Skeletal muscle satellite cell (primary cell): ENCODE results near the gene PLCG1.

ENCODE experiments used
- H3K27me3 ChIP-seq: 2 replicates; pipeline ENCODE4 v1.7.0; 2013; ENCODE audit warnings: low read length; ENCODE audit not compliant: control insufficient read depth, insufficient read depth
- H3K36me3 ChIP-seq: 2 replicates; pipeline ENCODE4 v1.7.0; 2013; ENCODE audit warnings: mild to moderate bottlenecking, control low read depth, low read length; ENCODE audit not compliant: insufficient read depth
- H3K4me1 ChIP-seq: 2 replicates; pipeline ENCODE4 v1.7.0; 2013; ENCODE audit warnings: low read length; ENCODE audit not compliant: control insufficient read depth, insufficient read depth
- H3K4me2 ChIP-seq: 2 replicates; pipeline ENCODE4 v1.7.0; 2013; ENCODE audit warnings: mild to moderate bottlenecking, low read length
- H3K4me3 ChIP-seq: 2 replicates; pipeline ENCODE4 v1.7.0; 2013; ENCODE audit warnings: low read length
- H3K9ac ChIP-seq: 2 replicates; pipeline ENCODE4 v1.7.0; 2013; ENCODE audit warnings: mild to moderate bottlenecking, low read depth, low read length, moderate library complexity
- H3K9me3 ChIP-seq: replicated peaks from 2 replicates; pipeline ENCODE4 v1.7.0; 2013; ENCODE audit warnings: mild to moderate bottlenecking, control low read depth, low read length

PLCG1 gene

GRCh38 chr20:41163821-41164220 is 26.5 kb downstream of the PLCG1 start:
- no peak overlapping the region for H3K9ac ChIP-seq
- H3K4me1 ChIP-seq: no peaks in the 10 kb centered on the region
- H3K27me3 ChIP-seq: no peaks in the 10 kb centered on the region
- peaks cover 81% of the 10 kb centered on the region for H3K36me3 ChIP-seq
- no peaks in the 10 kb centered on the region for H3K9me3 ChIP-seq
- H3K4me3 ChIP-seq: no peak overlapping the region
- H3K4me2 ChIP-seq: no peak overlapping the region

GRCh38 chr20:41165001-41165882 is 27.9 kb downstream of the PLCG1 start:
- H3K4me1 ChIP-seq: peaks cover 11% of the 10 kb centered on the region
- H3K4me3 ChIP-seq: no peak overlapping the region
- H3K9me3 ChIP-seq: no peaks in the 10 kb centered on the region
- H3K9ac ChIP-seq: no peak overlapping the region
- H3K4me2 ChIP-seq: no peak overlapping the region
- H3K27me3 ChIP-seq: no peaks in the 10 kb centered on the region
- H3K36me3 ChIP-seq: peaks cover 82% of the 10 kb centered on the region

GRCh38 chr20:41166201-41167117 is 29.1 kb downstream of the PLCG1 start:
- Histone ChIP-seq H3K9me3 (no peaks in the 10 kb centered on the region), H3K36me3 (peaks cover 81% of the 10 kb centered on the region), H3K4me2 (no peak overlapping the region), H3K9ac (no peak overlapping the region), H3K27me3 (no peaks in the 10 kb centered on the region), H3K4me3 (no peak overlapping the region), H3K4me1 (peaks cover 11% of the 10 kb centered on the region)

- H3K4me1 ChIP-seq: peaks cover 14% of the 10 kb centered on the region
- no peak overlapping the region for H3K4me3 ChIP-seq
- H3K27me3 ChIP-seq: no peaks in the 10 kb centered on the region
- no peak overlapping the region for H3K4me2 ChIP-seq
- peaks cover 84% of the 10 kb centered on the region for H3K36me3 ChIP-seq
- no peaks in the 10 kb centered on the region for H3K9me3 ChIP-seq
- H3K9ac ChIP-seq: no peak overlapping the region
Observed at GRCh38 chr20:41167118-41167470, 29.8 kb downstream of the PLCG1 start.

- no peaks in the 10 kb centered on the region for H3K9me3 ChIP-seq
- no peak overlapping the region for H3K4me3 ChIP-seq
- peaks cover 20% of the 10 kb centered on the region for H3K4me1 ChIP-seq
- H3K4me2 ChIP-seq: no peak overlapping the region
- no peak overlapping the region for H3K9ac ChIP-seq
- no peaks in the 10 kb centered on the region for H3K27me3 ChIP-seq
- H3K36me3 ChIP-seq: peaks cover 84% of the 10 kb centered on the region
Observed at GRCh38 chr20:41167481-41168253, 30.3 kb downstream of the PLCG1 start.

- peaks cover 81% of the 10 kb centered on the region for H3K36me3 ChIP-seq
- peaks cover 26% of the 10 kb centered on the region for H3K4me1 ChIP-seq
- H3K27me3 ChIP-seq: no peaks in the 10 kb centered on the region
- H3K9ac ChIP-seq: no peak overlapping the region
- no peaks in the 10 kb centered on the region for H3K9me3 ChIP-seq
- H3K4me2 ChIP-seq: no peak overlapping the region
- H3K4me3 ChIP-seq: no peak overlapping the region
Observed at GRCh38 chr20:41168281-41169161, 31.2 kb downstream of the PLCG1 start.

GRCh38 chr20:41169162-41169690 is 31.9 kb downstream of the PLCG1 start:
- no peak overlapping the region for H3K4me3 ChIP-seq
- H3K9me3 ChIP-seq: no peaks in the 10 kb centered on the region
- H3K4me1 ChIP-seq: peaks cover 29% of the 10 kb centered on the region
- H3K9ac ChIP-seq: no peak overlapping the region
- peaks cover 81% of the 10 kb centered on the region for H3K36me3 ChIP-seq
- H3K27me3 ChIP-seq: no peaks in the 10 kb centered on the region
- no peak overlapping the region for H3K4me2 ChIP-seq

- Histone ChIP-seq H3K4me3 (no peak overlapping the region), H3K4me2 (no peak overlapping the region), H3K9ac (no peak overlapping the region), H3K4me1 (peaks cover 35% of the 10 kb centered on the region), H3K27me3 (no peaks in the 10 kb centered on the region), H3K9me3 (no peaks in the 10 kb centered on the region), H3K36me3 (peaks cover 81% of the 10 kb centered on the region)
Observed at GRCh38 chr20:41169791-41170351, 32.5 kb downstream of the PLCG1 start.

GRCh38 chr20:41170386-41171105 is 33.2 kb downstream of the PLCG1 start:
- no peak overlapping the region for H3K4me2 ChIP-seq
- H3K27me3 ChIP-seq: no peaks in the 10 kb centered on the region
- no peaks in the 10 kb centered on the region for H3K9me3 ChIP-seq
- H3K4me1 ChIP-seq: peaks cover 42% of the 10 kb centered on the region
- no peak overlapping the region for H3K4me3 ChIP-seq
- H3K36me3 ChIP-seq: peaks cover 79% of the 10 kb centered on the region
- no peak overlapping the region for H3K9ac ChIP-seq
